Measurements from ENCODE around the gene PRKG1. TPM values are rescaled to one million over a fixed set of nuclear protein-coding genes. Genes with fewer than 3 reads are reported as not detected.
A peak's percentile ranks its signal among the peaks of the same experiment; 100 is the strongest.

Gene PRKG1
- total RNA-seq, 1 donor from 2014 or later = 50.2 TPM

GRCh38 chr10:52108236-52108635 lies 1033.9 kb downstream of the PRKG1 start:
- intact Hi-C loops (cut with DNase I) = no loop called here
- Histone ChIP-seq H3K27ac (no peak overlapping the region), H3K4me3 (no peak overlapping the region), H3K36me3 (no peaks in the 10 kb centered on the region), H3K9me3 (no peaks in the 10 kb centered on the region), H3K27me3 (no peaks in the 10 kb centered on the region), H3K4me1 (peaks cover 0 to 4% of the 10 kb centered on the region in 2 donors)
- DNase-seq (ENCODE audit: low spot score in 2 of 2) = no peak
- no peak for TF ChIP-seq CTCF (IDR thresholded peaks at IDR 0.05)

DNA sequence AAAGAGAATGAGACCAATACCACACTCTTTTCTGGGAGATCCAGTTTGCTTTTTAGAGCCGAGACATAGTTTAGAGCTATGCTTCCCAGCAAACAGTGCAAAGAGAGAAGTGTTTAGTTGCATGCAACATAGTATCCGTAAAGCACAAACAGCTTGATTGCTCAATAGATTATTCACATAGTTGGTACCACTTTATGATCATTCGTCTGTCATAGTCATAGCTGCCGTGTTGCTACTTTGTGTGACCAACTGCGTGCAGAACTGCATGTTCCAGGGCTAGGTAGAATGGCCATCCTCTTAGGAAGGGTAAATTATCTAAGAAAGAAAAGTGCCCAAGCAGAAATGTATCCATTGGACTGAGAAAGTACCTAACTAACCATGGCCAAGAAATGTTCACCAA lies 1036.3 kb downstream of the PRKG1 start:
- no peak for DNase-seq (ENCODE audit: low spot score in 2 of 2)
- intact Hi-C loops (cut with DNase I) = loop anchor here (10.0 kb wide), 1 partner anchor 1116 kb away; no protein-coding TSS in a partner anchor
- Histone ChIP-seq H3K4me1 (peaks cover 0 to 4% of the 10 kb centered on the region in 2 donors), H3K4me3 (no peak overlapping the region), H3K36me3 (no peaks in the 10 kb centered on the region), H3K27me3 (no peaks in the 10 kb centered on the region), H3K27ac (peak overlapping the region in 1 of 2 donors; percentile 12), H3K9me3 (no peaks in the 10 kb centered on the region)
- TF ChIP-seq CTCF (IDR thresholded peaks at IDR 0.05) = no peak

GRCh38 chr10:52111101-52111891 lies 1037.0 kb downstream of the PRKG1 start:
- no peaks in the 10 kb centered on the region for H3K36me3 ChIP-seq
- peaks cover 0 to 7% of the 10 kb centered on the region in 2 donors for H3K4me1 ChIP-seq
- no peak for TF ChIP-seq CTCF (IDR thresholded peaks at IDR 0.05)
- no peak for DNase-seq (ENCODE audit: low spot score in 2 of 2)
- H3K9me3 ChIP-seq = no peaks in the 10 kb centered on the region
- H3K4me3 ChIP-seq = no peak overlapping the region
- peak overlapping the region in 1 of 2 donors; percentile 12 for H3K27ac ChIP-seq
- intact Hi-C loops (cut with DNase I) = loop anchor here (10.0 kb wide), 1 partner anchor 1116 kb away; no protein-coding TSS in a partner anchor
- no peaks in the 10 kb centered on the region for H3K27me3 ChIP-seq

- no peak for TF ChIP-seq CTCF (IDR thresholded peaks at IDR 0.05)
- intact Hi-C loops (cut with DNase I) = loop anchor here (10.0 kb wide), 1 partner anchor 1121 kb away; no protein-coding TSS in a partner anchor
- no peaks in the 10 kb centered on the region for H3K27me3 ChIP-seq
- no peaks in the 10 kb centered on the region for H3K36me3 ChIP-seq
- H3K4me3 ChIP-seq = peak overlapping the region in 1 of 2 donors; percentile 4
- DNase-seq (ENCODE audit: low spot score in 2 of 2) = no peak
- peak overlapping the region; percentile 61 to 67 for H3K27ac ChIP-seq
- H3K4me1 ChIP-seq = peaks cover 0 to 22% of the 10 kb centered on the region in 2 donors
- H3K9me3 ChIP-seq = no peaks in the 10 kb centered on the region
Measured at GRCh38 chr10:52115823-52116222, 1041.5 kb downstream of the PRKG1 start.

DNA sequence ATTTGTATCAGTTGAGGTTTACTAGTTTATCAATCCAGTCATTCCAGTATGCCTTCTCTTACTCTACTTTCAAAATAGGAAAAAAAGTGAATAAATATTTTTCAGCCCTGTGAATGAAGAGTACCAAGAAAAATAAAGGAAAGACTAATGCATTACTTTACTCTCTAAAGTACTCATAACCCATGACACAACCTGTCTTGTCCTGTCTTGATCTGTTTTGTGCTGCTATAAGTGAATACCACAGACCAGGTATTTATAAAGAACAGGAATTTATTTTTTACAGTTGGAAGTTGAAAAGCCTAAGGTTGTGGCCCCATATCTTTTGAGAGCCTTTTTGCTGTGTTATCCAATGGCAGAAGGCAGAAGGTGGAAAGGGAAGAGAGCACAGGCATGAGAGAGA lies 1045.2 kb downstream of the PRKG1 start:
- H3K4me1 ChIP-seq = peaks cover 4 to 37% of the 10 kb centered on the region in 2 donors
- TF ChIP-seq CTCF (IDR thresholded peaks at IDR 0.05) = no peak
- H3K36me3 ChIP-seq = no peaks in the 10 kb centered on the region
- H3K27ac ChIP-seq = peak overlapping the region; percentile 75 to 87
- H3K27me3 ChIP-seq = no peaks in the 10 kb centered on the region
- DNase-seq (ENCODE audit: low spot score in 2 of 2) = no peak
- intact Hi-C loops (cut with DNase I) = loop anchor here (10.0 kb wide), 1 partner anchor 1125 kb away; no protein-coding TSS in a partner anchor
- H3K9me3 ChIP-seq = no peaks in the 10 kb centered on the region
- no peak overlapping the region for H3K4me3 ChIP-seq
